ENCODE measurements around the gene GPC2.
A peak's percentile ranks its signal among the peaks of the same experiment; 100 is the strongest.

GPC2 gene

GRCh38 chr7:100154651-100155491 lies 22.3 kb downstream of the GPC2 start:
- TF ChIP-seq, protein P1, sequence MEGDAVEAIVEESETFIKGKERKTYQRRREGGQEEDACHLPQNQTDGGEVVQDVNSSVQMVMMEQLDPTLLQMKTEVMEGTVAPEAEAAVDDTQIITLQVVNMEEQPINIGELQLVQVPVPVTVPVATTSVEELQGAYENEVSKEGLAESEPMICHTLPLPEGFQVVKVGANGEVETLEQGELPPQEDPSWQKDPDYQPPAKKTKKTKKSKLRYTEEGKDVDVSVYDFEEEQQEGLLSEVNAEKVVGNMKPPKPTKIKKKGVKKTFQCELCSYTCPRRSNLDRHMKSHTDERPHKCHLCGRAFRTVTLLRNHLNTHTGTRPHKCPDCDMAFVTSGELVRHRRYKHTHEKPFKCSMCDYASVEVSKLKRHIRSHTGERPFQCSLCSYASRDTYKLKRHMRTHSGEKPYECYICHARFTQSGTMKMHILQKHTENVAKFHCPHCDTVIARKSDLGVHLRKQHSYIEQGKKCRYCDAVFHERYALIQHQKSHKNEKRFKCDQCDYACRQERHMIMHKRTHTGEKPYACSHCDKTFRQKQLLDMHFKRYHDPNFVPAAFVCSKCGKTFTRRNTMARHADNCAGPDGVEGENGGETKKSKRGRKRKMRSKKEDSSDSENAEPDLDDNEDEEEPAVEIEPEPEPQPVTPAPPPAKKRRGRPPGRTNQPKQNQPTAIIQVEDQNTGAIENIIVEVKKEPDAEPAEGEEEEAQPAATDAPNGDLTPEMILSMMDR (IDR thresholded peaks at IDR 0.05): no peak
- Mint-ChIP-seq H3K9me3 (no peaks in the 10 kb centered on the region), H3K27ac (no peak overlapping the region), H3K27me3 (ENCODE audit: low read depth, poor library complexity) (peaks cover 2% of the 10 kb centered on the region), H3K36me3 (ENCODE audit: low read depth) (peaks cover 29% of the 10 kb centered on the region), H3K4me1 (peaks cover 53% of the 10 kb centered on the region), H3K4me3 (no peak overlapping the region)
- DNase-seq: no peak

- Mint-ChIP-seq H3K4me1 (peaks cover 53% of the 10 kb centered on the region), H3K36me3 (ENCODE audit: low read depth) (peaks cover 29% of the 10 kb centered on the region), H3K9me3 (no peaks in the 10 kb centered on the region), H3K27me3 (ENCODE audit: low read depth, poor library complexity) (peaks cover 2% of the 10 kb centered on the region), H3K27ac (peak overlapping the region; percentile 95), H3K4me3 (no peak overlapping the region)
- TF ChIP-seq, protein P1 (IDR thresholded peaks at IDR 0.05): no peak
- DNase-seq: no peak
Observed at GRCh38 chr7:100153708-100154535, 23.3 kb downstream of the GPC2 start.

DNA sequence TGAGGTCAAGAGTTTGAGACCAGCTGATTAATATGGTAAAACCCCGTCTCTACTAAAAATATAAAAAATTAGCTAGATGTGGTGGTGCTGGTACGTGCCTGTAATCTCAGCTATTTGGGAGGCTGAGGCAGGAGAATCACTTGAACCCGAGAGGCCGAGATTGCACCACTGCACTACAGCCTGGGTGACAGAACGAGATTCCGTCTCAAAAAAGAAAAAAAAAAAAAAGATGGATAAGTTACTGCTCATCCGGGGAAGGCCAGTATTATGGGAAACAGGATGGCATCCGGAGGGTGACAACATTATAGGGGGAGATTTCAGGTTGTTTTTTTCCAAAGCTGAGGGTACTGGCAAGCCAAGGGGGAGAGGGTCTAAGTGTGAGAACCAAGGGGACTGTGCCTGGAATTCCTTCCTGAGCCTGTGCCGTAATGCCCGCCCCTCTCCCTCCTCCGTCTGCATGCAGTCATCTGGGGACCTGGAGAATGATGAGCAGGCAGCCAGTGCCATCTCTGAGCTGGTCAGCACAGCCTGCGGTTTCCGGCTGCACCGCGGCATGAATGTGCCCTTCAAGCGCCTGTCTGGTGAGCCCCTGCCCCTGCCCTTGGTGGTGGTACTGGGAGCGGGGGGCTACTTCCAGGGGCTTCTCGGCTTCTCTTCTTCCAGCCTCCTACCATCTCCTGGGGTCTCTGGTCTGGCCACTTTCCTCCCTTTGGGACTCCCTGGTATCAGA lies 24.1 kb downstream of the GPC2 start:
- Mint-ChIP-seq H3K27me3 (ENCODE audit: low read depth, poor library complexity) (peaks cover 2% of the 10 kb centered on the region), H3K4me1 (peaks cover 60% of the 10 kb centered on the region), H3K9me3 (no peaks in the 10 kb centered on the region), H3K4me3 (no peak overlapping the region), H3K27ac (peak overlapping the region; percentile 95), H3K36me3 (ENCODE audit: low read depth) (peaks cover 29% of the 10 kb centered on the region)
- TF ChIP-seq, protein P1 (IDR thresholded peaks at IDR 0.05): no peak
- DNase-seq: no peak

DNA sequence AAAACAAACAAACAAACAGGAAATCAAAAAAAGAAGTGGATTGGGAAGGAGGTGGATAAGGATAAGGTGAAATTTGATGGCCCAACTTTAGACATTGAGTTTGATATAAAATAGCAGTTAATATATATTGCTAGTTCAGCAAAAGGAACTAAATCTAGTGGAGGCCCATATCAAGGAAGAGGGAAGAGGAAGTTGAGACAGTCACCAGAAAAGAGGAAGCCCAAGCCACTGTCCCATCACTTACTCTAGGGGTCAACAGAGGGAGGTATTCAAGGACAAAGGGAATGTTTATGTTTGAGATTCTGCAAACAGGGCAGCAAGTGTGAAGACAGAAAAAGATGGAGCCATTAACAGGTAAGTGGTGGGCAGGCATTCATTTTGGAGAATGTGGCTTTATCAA lies 24.8 kb downstream of the GPC2 start:
- no peaks in the 10 kb centered on the region for H3K9me3 Mint-ChIP-seq
- peak overlapping the region; percentile 18 for H3K27ac Mint-ChIP-seq
- TF ChIP-seq, protein P1 (IDR thresholded peaks at IDR 0.05): no peak
- DNase-seq: no peak
- H3K27me3 Mint-ChIP-seq (ENCODE audit: low read depth, poor library complexity): peaks cover under 1% of the 10 kb centered on the region
- H3K36me3 Mint-ChIP-seq (ENCODE audit: low read depth): peaks cover 29% of the 10 kb centered on the region
- H3K4me3 Mint-ChIP-seq: no peak overlapping the region
- peaks cover 56% of the 10 kb centered on the region for H3K4me1 Mint-ChIP-seq

DNA sequence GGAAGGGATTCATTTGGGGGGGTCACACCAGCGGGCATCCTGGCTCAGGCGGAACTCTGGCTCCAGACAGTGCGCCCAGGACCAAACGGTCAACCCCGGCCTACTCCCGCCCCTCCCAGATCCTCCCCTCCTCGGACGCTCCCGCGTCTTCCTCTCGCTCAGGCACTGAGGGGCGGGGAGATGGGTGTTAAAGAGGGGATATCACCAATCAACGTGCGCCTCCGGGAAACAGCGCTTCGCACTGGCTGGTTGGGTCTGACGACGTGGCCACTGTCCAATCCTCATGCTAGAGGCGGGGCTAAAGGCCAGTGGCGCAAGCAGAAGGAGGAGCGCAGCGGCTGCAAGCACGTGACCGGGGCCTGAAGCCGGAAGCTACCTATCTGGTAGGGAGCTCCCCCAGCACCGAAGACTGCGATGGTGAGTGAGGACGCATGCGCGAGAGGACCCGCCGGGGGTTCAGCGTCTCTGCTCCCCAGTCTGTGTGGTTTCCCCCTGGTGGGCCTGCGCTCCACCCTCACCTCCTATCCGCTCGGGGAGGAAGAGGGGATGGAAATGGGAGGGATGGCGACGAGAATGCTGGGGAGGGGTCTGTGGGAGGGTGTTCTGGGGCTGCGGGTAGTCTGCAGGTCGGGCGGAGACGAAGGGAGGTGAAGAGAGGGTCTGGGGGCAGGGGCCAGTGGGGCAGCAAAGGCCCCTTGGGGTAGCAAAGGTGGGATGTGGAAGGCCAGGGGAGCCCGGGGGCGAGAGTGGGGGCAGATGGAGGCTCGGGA lies 28.4 kb downstream of the GPC2 start, which contains the start of gene LAMTOR4:
Gene LAMTOR4, plus strand, starts transcription at position 360 of the 770 bp plus-strand sequence. Its CDS starts 55 bp downstream, at position 415.
- H3K27ac Mint-ChIP-seq: peak within 1 kb of the TSS; percentile 49
- peak within 1 kb of the TSS; percentile 93 for H3K4me3 Mint-ChIP-seq
- TF ChIP-seq, protein P1 (IDR thresholded peaks at IDR 0.05): no peak
- DNase-seq: peak; percentile 95
- H3K4me1 Mint-ChIP-seq: peaks cover 29% of the 10 kb centered on the region
- H3K9me3 Mint-ChIP-seq: no peaks in the 10 kb centered on the region
- H3K36me3 Mint-ChIP-seq (ENCODE audit: low read depth): peaks cover 17% of the 10 kb centered on the region
- peaks cover 3% of the 10 kb centered on the region for H3K27me3 Mint-ChIP-seq (ENCODE audit: low read depth, poor library complexity)

All from nephron progenitor cell (in vitro differentiated cells).